Activated CD4-positive, CD25-positive, alpha-beta regulatory T cell (primary cell): Measurements from ENCODE around the gene SP140L.
"Not testable (repeated sequence)": the region's sequence is repeated elsewhere in the genome, so short reads cannot be mapped to it uniquely, and the experiment has no call there.

ENCODE experiments used
- DNase-seq, 4 experiments: peaks; one replicate each; lab custom pipeline; 2025; lab: John Stamatoyannopoulos, UW

Gene SP140L

GRCh38 chr2:230326453-230327417, at the start of gene SP140L:
SP140L (plus strand) TSS chr2:230327193; CDS start chr2:230327270, 77 bp downstream.
- DNase-seq: peak; percentile 39 to 67 (median 55)

GRCh38 chr2:230282936-230283335, 44.1 kb upstream of the SP140L start:
- no peak for DNase-seq

DNA sequence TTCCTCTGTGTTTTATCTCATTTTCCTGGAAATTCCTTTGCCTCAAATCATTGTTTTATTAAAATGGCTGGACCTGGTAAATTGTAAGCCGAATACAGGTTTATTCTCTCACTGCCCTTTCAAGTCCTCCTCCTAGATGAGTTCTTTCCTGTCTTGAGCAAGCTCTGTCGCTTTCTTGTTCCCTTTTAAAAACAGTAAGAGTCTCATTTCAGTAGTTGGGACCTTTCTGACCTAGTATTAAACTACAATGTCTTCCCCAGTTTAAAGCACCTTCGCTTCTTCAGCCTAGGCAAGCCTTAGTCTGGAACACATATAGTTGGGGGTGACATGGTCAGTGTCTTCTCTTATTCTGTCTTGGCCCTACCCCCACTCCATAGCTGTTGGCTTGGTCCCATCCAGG, 40.9 kb upstream of the SP140L start:
- DNase-seq: no peak

DNA sequence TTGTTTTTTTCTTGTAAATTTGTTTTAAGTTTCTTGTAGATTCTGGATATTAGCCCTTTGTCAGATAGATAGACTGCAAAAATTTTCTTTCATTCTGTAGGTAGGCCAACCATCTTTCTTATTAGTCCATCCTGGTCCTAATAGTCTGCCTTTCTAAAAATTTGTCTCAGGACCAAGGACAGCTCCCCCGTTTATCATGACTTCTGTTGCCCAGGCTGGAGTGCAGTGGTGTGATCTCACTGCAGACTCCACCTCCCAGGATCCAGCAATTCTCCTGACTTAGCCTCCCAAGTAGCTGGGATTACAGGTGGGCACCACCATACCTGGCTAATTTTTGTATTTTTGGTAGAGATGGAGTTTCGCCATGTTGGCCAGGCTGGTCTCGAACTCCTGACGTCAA, 37.7 kb upstream of the SP140L start:
- not testable (repeated sequence) for DNase-seq

DNA sequence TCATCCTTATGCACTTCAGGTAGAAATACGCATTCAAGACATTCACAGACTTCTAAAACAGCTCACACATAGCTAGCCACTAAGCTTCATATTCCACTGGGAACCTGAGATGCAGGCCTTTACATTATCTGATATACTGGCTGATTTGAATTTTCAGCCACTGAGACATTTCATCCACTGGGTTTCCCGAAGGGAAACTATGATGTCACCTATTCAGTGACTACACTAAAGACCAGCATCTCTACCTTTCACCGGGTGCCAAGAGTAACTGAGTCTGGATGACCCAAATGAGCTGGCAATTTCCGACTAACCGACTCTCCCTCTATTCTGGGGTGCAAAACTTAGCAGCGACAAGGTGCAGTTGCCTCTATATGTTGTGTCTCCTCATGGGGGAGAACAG, 31.8 kb upstream of the SP140L start:
- DNase-seq: no peak

DNA sequence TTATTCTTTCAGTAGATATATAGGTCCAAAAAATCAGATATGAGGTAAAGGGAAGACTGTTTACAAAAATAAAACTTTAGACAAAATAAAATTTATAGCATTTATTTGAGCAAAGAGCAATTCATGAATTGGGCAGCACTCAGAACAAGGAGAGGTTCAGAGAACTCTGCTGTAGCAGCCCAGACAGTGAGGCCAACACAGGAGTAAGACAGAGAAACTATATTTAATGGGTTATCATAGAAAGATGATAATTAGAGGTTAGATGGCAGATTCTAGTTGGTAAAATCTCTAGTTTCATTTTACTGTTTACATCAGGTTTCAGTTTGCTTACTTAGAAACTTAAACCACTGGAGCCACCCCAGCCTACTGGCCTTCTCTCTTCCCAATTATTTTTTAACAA, 30.1 kb upstream of the SP140L start:
- DNase-seq: no peak

- DNase-seq: no peak
These were observed 27.4 kb upstream of the SP140L start for GRCh38 chr2:230299618-230300017.

DNA sequence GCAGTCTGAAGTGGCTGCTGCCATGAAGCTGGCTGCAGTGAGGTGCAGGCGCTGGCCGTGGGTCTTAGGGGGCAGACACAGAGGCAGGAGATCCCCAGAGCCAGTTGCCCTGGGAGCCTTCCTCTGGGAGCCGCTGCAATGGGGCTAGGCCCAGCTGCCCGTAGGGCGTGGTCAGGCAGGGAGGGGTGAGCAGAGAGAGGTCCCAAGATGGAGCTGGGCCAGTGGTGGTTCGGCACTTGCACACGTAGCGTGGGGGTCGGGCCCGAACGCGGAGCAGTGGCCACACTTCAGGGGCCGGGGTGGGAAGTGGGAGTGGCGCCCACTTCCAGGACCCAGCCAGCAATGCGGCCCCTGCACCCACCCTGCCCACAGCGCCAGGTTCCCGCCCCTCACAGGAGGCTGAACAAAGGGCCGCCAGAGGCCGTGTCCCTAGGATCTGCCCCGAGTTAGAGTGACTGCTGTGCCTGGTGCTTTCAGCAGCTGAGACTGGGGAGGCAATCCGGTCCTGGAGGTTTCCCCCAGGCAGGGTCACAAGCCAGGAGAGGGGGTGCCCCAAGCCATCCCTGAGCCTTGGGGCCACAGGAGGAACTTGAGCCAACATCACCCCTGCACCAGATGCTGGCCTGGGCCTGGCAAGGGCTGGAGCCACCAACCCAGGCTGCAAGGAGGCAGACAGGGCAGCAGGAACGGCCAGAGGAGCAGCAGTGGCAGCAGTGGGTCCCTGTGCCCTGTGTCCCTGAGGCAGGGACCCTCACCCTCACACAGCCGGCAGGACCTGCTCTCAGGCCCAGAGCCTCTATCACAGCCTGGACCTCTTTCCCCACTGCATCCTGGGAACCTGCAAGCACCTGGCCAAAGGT, 21.3 kb upstream of the SP140L start:
- DNase-seq: no peak

DNA sequence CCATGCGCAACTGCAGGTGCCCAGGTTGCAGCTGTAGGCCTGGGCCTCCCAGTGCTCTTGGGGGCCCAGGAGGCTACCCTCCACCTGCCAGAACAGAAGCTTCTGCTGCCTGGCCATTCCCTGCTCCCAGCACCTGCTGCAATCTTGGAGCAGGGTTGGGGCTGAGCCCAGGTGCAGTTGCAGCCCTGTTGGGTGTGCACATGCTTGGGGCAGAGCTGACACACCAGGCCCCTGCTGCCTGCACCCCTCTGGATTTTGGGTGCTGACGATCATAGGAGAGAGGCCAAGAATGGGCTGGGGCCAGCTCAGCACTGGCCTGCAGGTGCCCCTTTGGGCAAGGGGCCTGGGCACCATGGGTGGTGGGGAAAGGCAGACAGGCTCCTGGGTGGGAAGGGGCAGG, 20.5 kb upstream of the SP140L start:
- no peak for DNase-seq

GRCh38 chr2:230307485-230307884, 19.5 kb upstream of the SP140L start:
- DNase-seq: no peak

- no peak for DNase-seq
These were observed 18.5 kb upstream of the SP140L start for GRCh38 chr2:230308402-230309000.

GRCh38 chr2:230310792-230311191, 16.2 kb upstream of the SP140L start:
- not testable (repeated sequence) for DNase-seq

DNA sequence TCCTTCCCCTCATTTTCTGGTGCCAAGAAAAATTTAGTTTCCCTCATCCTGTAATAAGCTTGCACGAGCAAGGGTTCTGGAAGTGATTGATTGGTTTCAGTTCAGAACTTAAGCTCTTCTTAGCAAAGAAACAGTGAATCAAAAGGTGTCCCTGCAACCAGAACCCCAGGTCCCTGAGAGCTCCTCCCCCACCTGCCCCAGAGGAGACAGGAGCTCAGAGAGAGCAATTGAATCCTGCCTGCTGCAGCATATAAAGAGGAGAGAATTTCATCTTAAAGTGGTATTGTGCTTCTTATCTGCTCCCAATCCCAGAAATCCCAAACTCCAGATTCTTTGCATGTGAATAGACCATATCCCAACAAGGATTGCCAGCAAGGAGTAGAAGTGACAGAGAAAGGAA, 15.4 kb upstream of the SP140L start:
- DNase-seq: not testable (repeated sequence)

GRCh38 chr2:230312638-230313037, 14.4 kb upstream of the SP140L start:
- DNase-seq: no peak

DNA sequence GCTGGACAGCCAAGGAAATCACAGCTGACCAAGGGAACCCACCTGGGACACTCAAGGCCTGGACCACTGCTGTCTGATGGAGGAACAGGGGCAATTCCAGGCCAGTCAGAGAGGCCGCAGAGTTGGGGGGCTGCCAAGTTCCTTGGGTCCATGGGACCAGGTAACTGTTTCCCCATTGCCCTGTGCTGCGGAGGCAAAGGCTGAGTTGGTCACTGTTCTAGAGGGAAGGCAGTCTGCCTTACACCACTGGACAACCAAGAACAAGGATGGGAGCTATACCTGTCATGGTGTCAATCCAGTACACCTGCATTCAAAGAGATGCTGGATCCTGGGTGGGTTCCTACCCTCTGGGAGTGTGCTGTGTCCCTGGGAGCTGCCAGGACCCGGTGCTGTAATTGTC, 9.6 kb upstream of the SP140L start:
- no peak for DNase-seq

DNA sequence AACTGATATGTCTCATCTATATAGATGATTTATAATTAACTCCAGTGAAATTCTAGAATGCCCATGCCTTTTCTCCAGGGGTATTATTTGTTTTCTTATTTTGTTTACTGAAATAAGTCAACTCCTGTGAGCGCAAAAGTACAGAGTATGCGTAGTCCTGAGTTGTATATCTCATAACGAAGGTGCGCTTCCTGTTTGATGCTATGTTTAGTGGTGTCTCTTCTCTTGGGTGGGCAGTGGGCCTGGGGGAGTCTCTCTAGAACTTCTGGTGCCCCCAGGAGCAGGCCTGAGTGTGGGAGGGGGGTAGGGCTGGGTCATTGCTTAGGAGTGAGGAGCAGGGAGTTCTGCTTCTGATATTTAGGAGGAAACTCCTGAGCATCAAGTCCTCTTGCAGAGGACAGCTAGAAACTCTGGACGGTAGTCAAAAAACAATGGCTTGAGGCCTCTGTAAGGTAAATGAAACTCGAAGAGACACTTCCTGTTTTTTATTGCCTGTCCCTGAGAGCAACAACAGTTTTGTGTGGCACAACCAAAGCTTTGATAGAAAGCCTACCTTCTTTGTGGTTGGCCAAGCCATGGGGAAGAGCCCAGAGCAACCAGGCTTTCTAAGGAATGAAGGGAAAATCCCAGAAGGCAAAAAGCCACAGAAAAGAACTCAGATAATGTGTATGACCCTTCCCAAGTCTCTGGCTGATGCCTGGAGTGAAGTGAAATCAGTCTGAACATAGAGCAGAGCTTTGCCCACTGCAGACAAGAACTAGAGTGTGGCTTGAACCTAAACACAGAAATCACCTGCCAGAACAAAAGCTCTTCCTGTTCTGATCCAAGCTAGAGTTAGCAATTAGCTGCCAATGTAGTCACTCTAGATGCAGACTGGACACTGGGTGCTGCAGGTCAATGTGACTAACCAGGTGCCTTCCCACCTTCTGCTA, 8.5 kb upstream of the SP140L start:
- no peak for DNase-seq

DNA sequence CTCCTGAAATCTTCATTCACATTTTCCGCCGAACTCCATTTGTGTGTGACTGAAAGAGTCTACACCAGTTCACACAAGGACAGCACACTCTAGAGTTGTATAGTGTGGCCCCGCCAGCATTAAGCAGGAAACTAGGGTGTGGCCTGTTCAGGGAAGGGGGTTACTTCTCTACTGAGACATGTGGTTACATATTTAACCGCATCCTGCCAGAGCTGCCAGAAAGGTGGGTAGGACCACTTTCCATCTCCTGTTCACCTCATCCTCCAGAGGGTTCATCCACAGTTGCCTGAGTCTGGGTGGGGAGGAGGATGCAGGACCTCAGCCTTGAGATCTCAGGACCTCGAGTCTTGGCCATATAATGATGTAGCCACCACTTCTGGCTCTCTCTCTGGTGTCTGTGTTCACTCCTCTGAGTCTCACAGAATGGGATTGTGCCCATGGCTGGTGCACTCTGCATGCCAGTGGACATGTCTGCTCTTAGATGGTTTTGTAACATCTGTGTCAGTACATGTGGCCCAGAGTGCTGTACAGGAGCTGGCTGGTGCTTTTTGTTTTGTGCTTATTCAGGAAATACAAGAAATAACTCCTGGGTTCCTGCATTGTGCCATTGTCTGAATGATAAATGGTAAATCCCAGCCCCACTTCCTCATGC, 7.7 kb upstream of the SP140L start:
- DNase-seq: peak in 3 of 4 experiments; percentile 21 to 66 (median 58)

GRCh38 chr2:230321031-230321430, 6.0 kb upstream of the SP140L start:
- no peak for DNase-seq

DNA sequence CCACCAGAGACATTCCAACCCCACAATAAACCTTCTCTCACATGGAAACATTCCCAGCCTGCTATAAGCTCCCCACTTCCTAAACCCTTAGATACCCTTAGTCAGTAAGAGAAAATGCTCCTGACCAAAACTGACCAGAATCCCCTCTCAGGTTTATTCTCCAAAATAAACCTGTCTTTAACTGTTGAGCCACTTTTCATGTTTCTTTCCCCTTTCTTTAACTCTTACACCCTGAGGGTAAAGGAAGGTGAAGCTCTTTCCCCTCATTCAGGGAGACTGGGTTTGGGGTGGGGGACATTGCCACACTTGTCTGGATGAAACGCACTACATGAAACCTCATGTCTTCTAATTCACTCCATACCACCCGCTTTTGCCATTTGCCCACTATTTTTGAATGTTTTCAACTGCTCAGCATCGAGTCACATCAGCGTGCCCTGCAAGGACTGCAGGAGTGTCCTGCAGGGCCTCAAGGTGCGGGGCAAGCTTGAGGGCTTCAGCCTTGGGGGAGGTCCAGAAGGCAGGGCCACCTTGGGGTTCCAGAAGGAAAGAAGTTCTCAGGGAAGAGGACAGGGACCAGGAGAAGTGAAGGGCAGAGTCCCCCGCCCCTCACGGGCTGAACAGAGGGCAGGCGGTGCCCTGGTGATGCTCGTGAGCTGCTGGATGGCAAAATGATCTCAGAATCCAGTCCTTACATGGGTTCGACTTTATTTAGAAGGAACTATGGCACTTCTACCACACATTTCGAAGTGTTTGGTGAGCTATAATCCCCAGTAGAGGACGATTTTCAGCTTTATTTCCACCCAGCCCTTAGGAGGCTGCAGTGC, 4.2 kb upstream of the SP140L start:
- no peak for DNase-seq
